HepG2 (cell line): ENCODE measurements around the gene HEY2. TPM values are rescaled to one million over a fixed set of nuclear protein-coding genes. Genes with fewer than 3 reads are reported as not detected.

Source experiments
- ATAC-seq: fragments of 200-7000 bp; cut with Tn5 transposase; 3 replicates; pipeline ENCODE4 v1.9.1; 2020; ENCODE audit warnings: mild to moderate bottlenecking, moderate library complexity
- BruUV-seq: library from RNA; stranded (reverse); fragments of 400-500 nt; replicated peaks from 2 replicates; lab custom pipeline; 2021; lab: Mats Ljungman, UMichigan
- CTCF ChIA-PET: fragments of 300-600 bp; formaldehyde crosslinking; extraction: SDS; loops from one replicate; lab custom pipeline; 2021; ENCODE audit warnings: low total read pairs, inconsistent platforms, low intra/inter-chr PET ratio; lab: Yijun Ruan, JAX
- POLR2A ChIA-PET: fragments of 350-600 bp; sonication (Branson Sonifier 250); formaldehyde crosslinking; loops from one replicate; lab custom pipeline; 2020; ENCODE audit warnings: antibody characterized with exemption, inconsistent platforms; lab: Yijun Ruan, JAX
- DNase-seq: peaks from one replicate; pipeline ENCODE4 v3.0.0-alpha.2; 2015; ENCODE audit warnings: low spot score
- FAIRE-seq: peaks from 3 replicates; lab custom pipeline; 2011; peaks lifted over from hg19 to GRCh38; lab: Jason Lieb, UNC
- H2AFZ ChIP-seq: one replicate; pipeline ENCODE4 v1.6.1; 2011; ENCODE audit warnings: low read length, inconsistent platforms
- H3K27ac ChIP-seq: fragments of 300-600 bp; 3 replicates; pipeline ENCODE4 v1.8.0; 2011; ENCODE audit warnings: mixed run types, mild to moderate bottlenecking, mixed read lengths, low read length, inconsistent platforms; ENCODE audit not compliant: insufficient read depth; ENCODE audit errors: extremely low read length
- H3K27me3 ChIP-seq, 2 experiments: fragments of 200-600 bp in 1 of 2; 2 replicates in 1 of 2; 3 replicates in 1 of 2; pipeline versions ENCODE4 v1.6.0 to v1.8.0; 2011; ENCODE audit warnings: low read length in 2 of 2, mild to moderate bottlenecking in 2 of 2, moderate library complexity in 2 of 2, inconsistent platforms in 1 of 2; ENCODE audit not compliant: insufficient read depth in 2 of 2, control insufficient read depth in 1 of 2
- H3K36me3 ChIP-seq, 2 experiments: fragments of 200-600 bp in 1 of 2; replicated peaks in 1 of 2; 2 replicates in 1 of 2; 3 replicates in 1 of 2; pipeline versions ENCODE4 v1.5.1 to v1.8.0; 2011; ENCODE audit warnings: low read length in 2 of 2, inconsistent platforms in 1 of 2; ENCODE audit not compliant: insufficient read depth in 2 of 2, control insufficient read depth in 1 of 2
- H3K4me1 ChIP-seq: 2 replicates; pipeline ENCODE4 v1.5.1; 2012; ENCODE audit warnings: low read length, inconsistent platforms; ENCODE audit not compliant: insufficient read depth
- H3K4me2 ChIP-seq: 2 replicates; pipeline ENCODE4 v1.6.0; 2011; ENCODE audit warnings: low read depth, low read length, inconsistent platforms
- H3K4me3 ChIP-seq, 3 experiments: fragments of 200-600 bp in 1 of 3; sonication (generic), shearing (Covaris generic) in 1 of 3; replicated peaks in 1 of 3; 2 replicates each; pipeline ENCODE4 v1.5.1; 2011 to 2016; ENCODE audit warnings: low read length in 3 of 3, inconsistent platforms in 2 of 3, low read depth in 2 of 3, mild to moderate bottlenecking in 2 of 3, control low read depth in 1 of 3, mixed read lengths in 1 of 3; ENCODE audit not compliant: insufficient read depth in 1 of 3
- H3K79me2 ChIP-seq: one replicate; pipeline ENCODE4 v1.6.1; 2011; ENCODE audit warnings: low read length, inconsistent platforms; ENCODE audit not compliant: insufficient read depth
- H3K9ac ChIP-seq: 2 replicates; pipeline ENCODE4 v1.6.0; 2011; ENCODE audit warnings: mild to moderate bottlenecking, low read depth, low read length, inconsistent platforms; ENCODE audit not compliant: insufficient read depth
- H3K9me3 ChIP-seq: 2 replicates; pipeline ENCODE4 v1.5.1; 2012; ENCODE audit warnings: mild to moderate bottlenecking, low read length
- H4K20me1 ChIP-seq: 2 replicates; pipeline ENCODE4 v1.6.0; 2011; ENCODE audit warnings: inconsistent platforms, mild to moderate bottlenecking, low read length, moderate library complexity; ENCODE audit not compliant: insufficient read depth
- CHD2 ChIP-seq: IDR thresholded peaks from 2 replicates; pipeline ENCODE4 v1.6.1; 2011; ENCODE audit warnings: low read depth, low read length, improper control_type of control experiment
- CHD4 ChIP-seq: fragments of 200-600 bp; sonication (generic); IDR thresholded peaks from 2 replicates; pipeline ENCODE4 v1.7.0; 2017; ENCODE audit warnings: mild to moderate bottlenecking, low read length, borderline replicate concordance
- KAT7 ChIP-seq: IDR thresholded peaks from 2 replicates; pipeline ENCODE4 v1.6.1; 2018; ENCODE audit warnings: borderline replicate concordance, missing compliant biosample characterization
- MLLT10 ChIP-seq: sonication (generic); formaldehyde crosslinking; IDR thresholded peaks from 2 replicates; pipeline ENCODE4 v1.4.0; 2020; ENCODE audit warnings: missing genetic modification reagents
- POLR2A ChIP-seq, 2 experiments: IDR thresholded peaks; 2 replicates each; pipeline ENCODE4 v1.6.1; 2011; ENCODE audit warnings: low read depth in 2 of 2, low read length in 2 of 2, mild to moderate bottlenecking in 1 of 2, moderate library complexity in 1 of 2; ENCODE audit not compliant: insufficient read depth in 1 of 2
- RNF2 ChIP-seq: fragments of 450-650 bp; conservative IDR thresholded peaks from 2 replicates; pipeline ENCODE4 v1.6.1; 2016; ENCODE audit warnings: low read depth
- TRIM24 ChIP-seq: sonication (generic); formaldehyde crosslinking; IDR thresholded peaks from 2 replicates; pipeline ENCODE4 v1.8.0; 2022; ENCODE audit warnings: mild to moderate bottlenecking, missing genetic modification reagents
- ZNF143 ChIP-seq: sonication (generic); formaldehyde crosslinking; IDR thresholded peaks from 2 replicates; pipeline ENCODE4 v1.4.0; 2020; ENCODE audit warnings: missing genetic modification reagents
- ZNF30 ChIP-seq: sonication (generic); formaldehyde crosslinking; IDR thresholded peaks from 2 replicates; pipeline ENCODE4 v1.5.0; 2020; ENCODE audit warnings: mild to moderate bottlenecking, missing genetic modification reagents
- ZSCAN30 ChIP-seq: sonication (generic); formaldehyde crosslinking; IDR thresholded peaks from 2 replicates; pipeline ENCODE4 v1.5.0; 2020; ENCODE audit warnings: mild to moderate bottlenecking, missing genetic modification reagents
- WGBS: methylation state at CpG from one replicate; pipeline ENCODE4 v1.1.6; 2017; ENCODE audit warnings: low lambda C conversion rate; 5-methylcytosine and 5-hydroxymethylcytosine counted together
- in situ Hi-C: cut with HindIII; loops from 2 replicates; pipeline ENCODE4 v1.10.0; 2017; ENCODE audit warnings: low pct_unique_long_range_greater_than_20kb; ENCODE audit not compliant: extremely low pct_ligation_motif_present
- intact Hi-C: fragments of 100-400 bp; cut with micrococcal nuclease; formaldehyde crosslinking; loops from one replicate; pipeline ENCODE4 v1.10.0; 2022; ENCODE audit not compliant: unreplicated experiment
- polyA plus RNA-seq, 8 experiments: library from polyadenylated mRNA; depleted of rRNA in 3 of 8; stranded (reverse) in 7 of 8; unstranded in 1 of 8; fragments of >200 nt; fragmentation: Illumina TruSeq in 4 of 8; extraction: Trizol in 4 of 8; gene quantifications; 2 replicates each; pipeline versions ENCODE4 v1.2.1 to v1.2.3, GENCODE V29; 2011 to 2016; ENCODE audit warnings: low read depth in 4 of 8, missing spikeins in 1 of 8, mixed read lengths in 1 of 8; ENCODE audit not compliant: insufficient read depth in 1 of 8
- total RNA-seq, 5 experiments: library from RNA; depleted of rRNA; stranded (reverse); fragments of >200 nt; fragmentation: Illumina TruSeq; extraction: Trizol; gene quantifications; 2 replicates each; pipeline ENCODE4 v1.2.3, GENCODE V29; 2016; ENCODE audit warnings: low read depth in 1 of 5
- TF ChIP-seq, protein P1 (sequence below): sonication (generic); formaldehyde crosslinking; IDR thresholded peaks from 2 replicates; pipeline ENCODE4 v1.4.0; 2020; ENCODE audit warnings: missing genetic modification reagents

HEY2 gene
- total and polyA plus RNA-seq, 2 of the 13 experiments (the other 11 are each of a cell fraction or from before 2014, with no cell fraction given): 0.04 TPM

DNA sequence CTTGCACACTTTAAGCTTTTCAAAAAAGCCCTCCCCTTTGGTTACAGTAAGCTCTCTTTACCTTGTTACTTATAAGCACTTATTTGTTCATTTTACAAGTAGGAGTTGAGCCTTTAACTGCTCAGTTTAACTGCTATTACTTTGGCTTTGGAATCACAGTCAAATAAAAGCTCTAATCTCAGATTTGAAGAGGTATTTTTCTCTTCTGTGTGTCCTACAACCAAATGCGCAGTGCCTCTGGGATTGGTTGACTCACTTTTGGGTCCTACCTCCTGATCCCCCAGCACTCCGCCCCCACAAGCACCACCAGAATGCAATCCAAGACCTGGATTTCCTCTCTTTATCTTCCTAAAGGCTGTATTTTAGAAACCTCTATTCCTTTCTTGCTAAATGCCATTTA, 43.8 kb downstream of the HEY2 start (continued):
- TF ChIP-seq ZSCAN30: no peak
- TF ChIP-seq CHD4: no peak
- no peak for TF ChIP-seq RNF2
- TF ChIP-seq MLLT10: no peak

DNA sequence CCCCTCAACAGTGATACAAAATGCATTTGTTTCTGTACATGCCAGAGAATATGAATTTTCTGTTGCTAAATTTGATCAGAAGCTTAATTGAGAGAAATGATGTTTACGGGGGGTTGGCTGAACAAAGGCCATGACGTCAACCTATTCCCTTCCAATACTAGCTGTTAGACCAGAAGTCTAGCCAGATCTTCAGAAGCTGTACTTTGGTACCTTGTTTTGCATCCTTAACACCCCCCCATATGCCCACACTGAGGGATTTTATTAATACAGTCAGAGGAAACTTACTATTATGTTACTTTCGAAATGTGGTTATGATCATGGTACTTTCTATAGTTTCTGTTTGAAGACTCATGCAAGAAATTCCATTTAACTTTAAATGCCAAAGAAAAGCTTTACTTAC, 44.4 kb downstream of the HEY2 start:
- no peak overlapping the region for H3K4me3 ChIP-seq
- no TSS peak for BruUV-seq
- H3K27ac ChIP-seq: no peak overlapping the region
- H3K4me2 ChIP-seq: no peak overlapping the region
- in situ Hi-C loops (loop anchor here (5.0 kb wide), 1 partner anchor 158 kb away; no protein-coding TSS in a partner anchor), intact Hi-C loops (loop anchor here (5.0 kb wide), 2 partner anchors 93 to 178 kb away; no protein-coding TSS in a partner anchor)
- no peaks in the 10 kb centered on the region for H4K20me1 ChIP-seq
- POLR2A ChIA-PET: no interaction called here
- no peaks in the 10 kb centered on the region; a peak in 2 of 5 replicates for H3K27me3 ChIP-seq
- H3K79me2 ChIP-seq: peaks cover 28% of the 10 kb centered on the region
- peaks cover 0 to under 1% of the 10 kb centered on the region in 2 experiments; a peak in 1 of 5 replicates for H3K36me3 ChIP-seq
- 97% methylated on average over 3 of the region's 3 CpGs for WGBS
- no peaks in the 10 kb centered on the region for H3K9me3 ChIP-seq
- no peak overlapping the region for H2AFZ ChIP-seq
- CTCF ChIA-PET: no interaction called here
- peaks cover 45% of the 10 kb centered on the region for H3K4me1 ChIP-seq
- ATAC-seq (no peak), DNase-seq (no peak), FAIRE-seq (no peak)
- no peak overlapping the region for H3K9ac ChIP-seq
- no peak for TF ChIP-seq KAT7
- no peak for TF ChIP-seq POLR2A (IDR thresholded peaks at IDR 0.05; ENCODE audit: insufficient read depth in 1 of 2, low read depth in 2 of 2, low read length in 2 of 2)
- TF ChIP-seq ZNF30 (CRISPR knock-in tag): no peak
- no peak for TF ChIP-seq CHD2
- no peak for TF ChIP-seq ZNF143 (CRISPR knock-in tag)
- TF ChIP-seq TRIM24 (CRISPR knock-in tag): no peak
- TF ChIP-seq CHD4: no peak
- TF ChIP-seq, protein P1, sequence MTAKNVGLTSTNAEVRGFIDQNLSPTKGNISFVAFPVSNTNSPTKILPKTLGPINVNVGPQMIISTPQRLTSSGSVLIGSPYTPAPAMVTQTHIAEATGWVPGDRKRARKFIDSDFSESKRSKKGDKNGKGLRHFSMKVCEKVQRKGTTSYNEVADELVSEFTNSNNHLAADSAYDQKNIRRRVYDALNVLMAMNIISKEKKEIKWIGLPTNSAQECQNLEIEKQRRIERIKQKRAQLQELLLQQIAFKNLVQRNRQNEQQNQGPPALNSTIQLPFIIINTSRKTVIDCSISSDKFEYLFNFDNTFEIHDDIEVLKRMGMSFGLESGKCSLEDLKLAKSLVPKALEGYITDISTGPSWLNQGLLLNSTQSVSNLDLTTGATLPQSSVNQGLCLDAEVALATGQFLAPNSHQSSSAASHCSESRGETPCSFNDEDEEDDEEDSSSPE (CRISPR knock-in tag): no peak
